H1 (cell line): ENCODE measurements around the gene C1QL1. TPM values are rescaled to one million over a fixed set of nuclear protein-coding genes. Genes with fewer than 3 reads are reported as not detected.

Source experiments
- CEBPB ChIP-seq: IDR thresholded peaks from 2 replicates; pipeline ENCODE4 v1.6.1; 2012; ENCODE audit warnings: low read depth, low read length
- EGR1 ChIP-seq: IDR thresholded peaks from 2 replicates; pipeline ENCODE4 v1.6.1; 2011; ENCODE audit warnings: low read depth, low read length, borderline replicate concordance
- GTF2F1 ChIP-seq: IDR thresholded peaks from 2 replicates; pipeline ENCODE4 v1.6.1; 2012; ENCODE audit warnings: low read depth, low read length, improper control_type of control experiment, borderline replicate concordance
- KDM1A ChIP-seq: fragments of 200-600, 300-600 bp; sonication (generic); IDR thresholded peaks from 2 replicates; pipeline ENCODE4 v1.7.1; 2016; ENCODE audit warnings: mild to moderate bottlenecking, low read length, borderline replicate concordance
- TEAD4 ChIP-seq: IDR thresholded peaks from 2 replicates; pipeline ENCODE4 v1.6.1; 2012; ENCODE audit warnings: low read depth, low read length, inconsistent platforms, mixed read lengths
- YY1 ChIP-seq: IDR thresholded peaks from 2 replicates; pipeline ENCODE4 v1.6.1; 2011; ENCODE audit warnings: low read depth, mild to moderate bottlenecking, low read length
- polyA plus RNA-seq, 7 experiments: library from polyadenylated mRNA; depleted of rRNA in 3 of 7; stranded (reverse) in 5 of 7; unstranded in 2 of 7; fragments of >200 nt in 5 of 7; fragments of 200-250 nt in 2 of 7; gene quantifications; 1 replicate in 5 of 7; 2 replicates in 1 of 7; 4 replicates in 1 of 7; pipeline versions ENCODE4 v1.2.1 to v1.2.3, GENCODE V29; 2011 to 2013; ENCODE audit warnings: missing spikeins in 2 of 7, mixed read lengths in 2 of 7
- total RNA-seq: library from RNA; stranded (reverse); fragmentation: NEBNext Ultra II Directional; extraction: Animal tissue kit (Norgen Biotek cat#: 25700); gene quantifications from 2 replicates; pipeline ENCODE4 v1.2.1, GENCODE V29; 2021

C1QL1 gene
- total and polyA plus RNA-seq, 2 of the 8 experiments (the other 6 are each of a cell fraction or from before 2014, with no cell fraction given), result 7.6 to 10.5 TPM

GRCh38 chr17:45006927-45007461 is 38.9 kb upstream of the C1QL1 start (continued):
- peak; percentile 63; the same call in 1 of the 2 replicates for TF ChIP-seq EGR1
- no peak for TF ChIP-seq GTF2F1
- no peak for TF ChIP-seq YY1
- no peak for TF ChIP-seq KDM1A
- TF ChIP-seq TEAD4, result 0 out of 2 replicates have a peak, but pooled peaks have one; percentile 31
- TF ChIP-seq CEBPB, result peak; percentile 66
- TF ChIP-seq, all 59 proteins: peak for 7
